OCI-M2 (cell line): ENCODE data around the gene ADIG.
A peak's percentile ranks its signal among the peaks of the same experiment; 100 is the strongest.

Experiments used
- DNase-seq: peaks from one replicate; lab custom pipeline; 2025; ENCODE audit not compliant: unreplicated experiment; lab: John Stamatoyannopoulos, UW

ADIG gene

DNA sequence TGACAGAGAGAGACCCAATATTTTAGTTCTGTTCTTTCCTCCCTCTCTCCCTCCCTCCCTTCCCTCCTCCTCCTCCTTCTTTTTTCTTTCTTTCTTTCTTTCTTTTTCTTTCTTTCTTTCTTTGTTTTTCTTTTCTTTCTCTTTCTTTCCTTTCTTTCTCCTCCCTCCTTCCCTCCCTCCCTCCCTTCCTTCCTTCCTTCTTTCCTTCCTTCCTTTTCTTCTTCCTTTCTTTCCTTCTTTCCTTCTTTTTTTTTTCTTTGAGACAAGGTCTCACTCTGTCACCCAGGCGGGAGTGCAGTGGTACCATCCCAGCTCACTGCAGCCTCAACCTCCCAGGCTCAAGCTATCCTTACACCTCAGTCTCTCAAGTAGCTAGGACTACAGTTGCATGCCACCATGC lies 49.0 kb downstream of the ADIG start:
- DNase-seq: no peak

DNA sequence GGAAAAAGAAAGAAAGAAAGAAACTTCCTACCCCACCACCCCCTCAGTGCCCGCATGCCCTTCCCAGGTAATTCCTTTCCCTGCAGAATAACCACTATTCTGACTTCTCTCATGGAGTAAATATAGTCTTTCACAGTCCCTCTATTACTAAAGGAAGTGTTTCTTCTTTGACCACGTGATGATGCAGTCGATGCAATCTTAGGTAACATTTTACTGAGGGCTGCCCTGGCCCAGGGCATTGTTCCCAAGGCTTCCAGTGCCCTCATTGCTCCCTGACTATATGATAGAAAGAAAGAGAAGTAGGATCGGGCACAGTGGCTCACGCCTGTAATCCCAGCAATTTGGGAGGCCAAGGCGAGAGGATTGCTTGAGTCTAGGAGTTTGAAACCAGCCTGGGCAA lies 49.7 kb downstream of the ADIG start:
- DNase-seq: no peak

- DNase-seq: no peak
Observed at GRCh38 chr20:38631155-38632022, 50.4 kb downstream of the ADIG start.

GRCh38 chr20:38633577-38634093 lies 52.6 kb downstream of the ADIG start:
- DNase-seq: peak; percentile 48

DNA sequence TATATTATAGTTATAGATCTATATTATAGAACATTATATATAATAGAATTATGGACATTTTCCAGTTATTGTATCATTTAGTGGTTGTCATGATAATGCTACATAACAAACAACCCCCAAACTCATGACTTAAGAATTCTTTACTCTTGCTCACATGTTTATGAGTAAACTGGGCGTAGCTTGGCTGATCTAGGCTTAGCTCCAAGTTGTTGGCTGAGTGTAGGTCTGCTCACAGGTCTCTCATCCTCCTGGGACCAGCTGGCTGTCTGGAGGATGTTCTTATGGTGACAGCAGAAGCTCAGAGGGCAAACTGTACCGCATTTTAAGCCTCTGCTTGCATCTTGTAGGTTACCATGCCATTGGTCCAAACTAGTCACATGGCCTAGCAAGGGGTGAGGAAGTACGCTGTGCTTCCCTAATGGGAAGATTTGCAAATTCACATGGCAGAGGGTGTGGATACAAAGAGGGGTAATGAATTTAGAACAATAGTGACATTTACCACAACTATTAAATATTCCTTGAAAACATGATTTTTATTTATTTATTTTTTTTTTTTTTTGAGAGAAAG lies 54.8 kb downstream of the ADIG start:
- no peak for DNase-seq
